Suprapubic skin (tissue), 4 donors: ENCODE measurements around the gene MGARP. TPM values are rescaled to one million over a fixed set of nuclear protein-coding genes. Genes with fewer than 3 reads are reported as not detected.

Experiments used
- DNase-seq, 2 donors: peaks; one replicate each; pipeline ENCODE4 v3.0.0-alpha.2; 2019; ENCODE audit warnings: low spot score in 2 of 2
- H3K27ac ChIP-seq: fragments of 200-600 bp; sonication (generic); one replicate; pipeline ENCODE4 v1.5.1; 2019
- H3K27me3 ChIP-seq: fragments of 200-600 bp; sonication (generic); one replicate; pipeline ENCODE4 v1.5.1; 2019
- H3K36me3 ChIP-seq: fragments of 200-600 bp; sonication (generic); one replicate; pipeline ENCODE4 v1.5.1; 2019
- H3K4me1 ChIP-seq: fragments of 200-600 bp; sonication (generic); one replicate; pipeline ENCODE4 v1.5.1; 2019
- H3K4me3 ChIP-seq: fragments of 200-600 bp; sonication (generic); one replicate; pipeline ENCODE4 v1.5.1; 2019; ENCODE audit warnings: mild to moderate bottlenecking
- H3K9me3 ChIP-seq: fragments of 200-600 bp; sonication (generic); one replicate; pipeline ENCODE4 v1.5.1; 2019
- CTCF ChIP-seq, 2 donors: fragments of 200-600 bp in 1 of 2; fragments of 450-650 bp in 1 of 2; sonication (generic) in 1 of 2; IDR thresholded peaks; one replicate each; pipeline ENCODE4 v1.5.1; 2016 to 2019; ENCODE audit warnings: antibody characterized with exemption in 2 of 2, mild to moderate bottlenecking in 1 of 2, moderate library complexity in 1 of 2
- EP300 ChIP-seq: sonication (generic); formaldehyde crosslinking; IDR thresholded peaks from one replicate; pipeline ENCODE4 v1.6.1; 2017; ENCODE audit warnings: antibody characterized with exemption
- POLR2A ChIP-seq, 2 donors: fragments of 450-650 bp; IDR thresholded peaks; one replicate each; pipeline ENCODE4 v1.6.1; 2017; ENCODE audit warnings: antibody characterized with exemption in 2 of 2, mild to moderate bottlenecking in 2 of 2, moderate library complexity in 2 of 2
- POLR2AphosphoS5 ChIP-seq, 3 donors: sonication (generic); formaldehyde crosslinking; IDR thresholded peaks; one replicate each; pipeline ENCODE4 v1.6.1; 2017; ENCODE audit warnings: antibody characterized with exemption in 3 of 3
- WGBS: methylation state at CpG from one replicate; pipeline ENCODE4 v1.1.5; 2018; 5-methylcytosine and 5-hydroxymethylcytosine counted together
- total RNA-seq, 4 donors: library from RNA; depleted of rRNA; stranded (reverse); fragments of >200 nt; gene quantifications; one replicate each; pipeline ENCODE4 v1.1.0, GENCODE V29; 2016

Gene MGARP
- total RNA-seq, 4 donors from 2014 or later = 0.36 to 0.60 TPM; not detected in 2

DNA sequence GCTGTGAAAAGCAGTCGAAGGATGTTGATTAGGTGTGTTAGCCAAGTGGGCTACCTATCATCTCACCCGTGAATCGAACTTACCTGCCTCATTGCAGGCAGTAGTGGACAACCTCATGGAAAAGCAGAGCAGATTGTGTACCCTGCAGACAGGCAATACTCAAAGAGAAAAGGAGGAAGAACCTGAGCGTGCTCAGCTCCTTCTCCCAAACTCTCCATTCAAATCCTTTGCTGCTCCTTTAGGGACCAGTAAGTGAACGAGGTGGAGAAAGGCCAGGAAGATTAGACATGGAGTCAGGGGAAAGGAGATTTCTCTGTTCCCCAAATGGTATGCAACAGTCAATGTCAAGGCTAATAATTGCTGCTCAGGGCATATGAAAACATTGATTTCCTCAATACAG is 57.8 kb downstream of the MGARP start:
- H3K36me3 ChIP-seq = no peaks in the 10 kb centered on the region
- no peak overlapping the region for H3K27ac ChIP-seq
- no peak for TF ChIP-seq POLR2A (IDR thresholded peaks at IDR 0.05)
- TF ChIP-seq EP300 = no peak
- no peak for TF ChIP-seq POLR2AphosphoS5 (IDR thresholded peaks at IDR 0.05)
- TF ChIP-seq CTCF (IDR thresholded peaks at IDR 0.05) = no peak
- 94% methylated on average over 5 of the region's 5 CpGs for WGBS
- H3K27me3 ChIP-seq = no peaks in the 10 kb centered on the region
- H3K9me3 ChIP-seq = no peaks in the 10 kb centered on the region
- no peak overlapping the region for H3K4me3 ChIP-seq
- DNase-seq = no peak
- H3K4me1 ChIP-seq = no peaks in the 10 kb centered on the region

- H3K9me3 ChIP-seq = no peaks in the 10 kb centered on the region
- TF ChIP-seq CTCF (IDR thresholded peaks at IDR 0.05) (no peak), POLR2A (IDR thresholded peaks at IDR 0.05) (no peak), POLR2AphosphoS5 (IDR thresholded peaks at IDR 0.05) (no peak)
- 86% methylated on average over 5 of the region's 5 CpGs for WGBS
These were observed 58.3 kb downstream of the MGARP start for GRCh38 chr4:139221687-139222086.

DNA sequence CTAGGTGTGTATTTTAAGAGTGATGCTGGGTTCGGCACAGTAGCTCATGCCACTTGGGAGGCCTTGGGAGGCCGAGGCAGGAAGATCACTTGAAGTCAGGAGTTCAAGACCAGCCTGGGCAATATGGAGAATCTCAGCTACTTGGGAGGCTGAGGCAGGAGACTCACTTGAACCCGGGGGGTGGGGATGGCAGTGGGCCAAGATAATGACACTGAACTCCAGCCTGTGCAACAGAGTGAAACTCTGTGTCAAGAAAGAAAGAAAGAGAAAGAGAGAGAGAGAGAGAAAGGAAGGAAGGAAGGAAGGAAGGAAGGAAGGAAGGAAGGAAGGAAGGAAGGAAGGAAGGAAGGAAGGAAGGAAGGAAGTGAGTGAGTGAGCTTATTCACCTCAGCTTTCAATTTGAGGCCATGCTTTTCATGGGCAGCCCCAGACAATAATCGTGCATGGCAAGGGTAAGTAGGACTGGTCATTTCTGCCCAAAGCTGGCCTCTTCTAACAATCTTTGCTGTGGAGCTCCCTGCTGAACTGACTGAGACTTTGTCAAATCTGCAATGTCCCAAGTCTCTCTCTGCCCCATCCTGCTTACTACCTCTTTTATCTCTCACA is 60.5 kb downstream of the MGARP start:
- TF ChIP-seq EP300 = no peak
- no peak for TF ChIP-seq POLR2AphosphoS5 (IDR thresholded peaks at IDR 0.05)
- TF ChIP-seq CTCF (IDR thresholded peaks at IDR 0.05) = no peak
- TF ChIP-seq POLR2A (IDR thresholded peaks at IDR 0.05) = no peak
- Histone ChIP-seq H3K27me3 (no peaks in the 10 kb centered on the region), H3K27ac (no peak overlapping the region), H3K4me3 (no peak overlapping the region), H3K36me3 (no peaks in the 10 kb centered on the region), H3K9me3 (no peaks in the 10 kb centered on the region), H3K4me1 (no peaks in the 10 kb centered on the region)
- DNase-seq = no peak
- WGBS = 86% methylated on average over 4 of the region's 4 CpGs

More at GRCh38 chr4:139221687-139222086, 58.3 kb downstream of the MGARP start:
- no peak for DNase-seq
- no peaks in the 10 kb centered on the region for H3K27me3 ChIP-seq
- H3K4me3 ChIP-seq = no peak overlapping the region
- no peaks in the 10 kb centered on the region for H3K4me1 ChIP-seq
- no peak overlapping the region for H3K27ac ChIP-seq
- H3K36me3 ChIP-seq = no peaks in the 10 kb centered on the region

Other genes starting within 250 kb of the MGARP start
- 10 to 100 TPM; 32.0 to 92.0 (median 48.5) TPM for gene ELF2, start 103.0 kb downstream of the MGARP start, total RNA-seq
- gene NAA15, start 21.3 kb upstream of the MGARP start, total RNA-seq = 10 to 100 TPM; 26.5 to 41.8 (median 27.8) TPM
- 10 to 100 TPM; 23.1 to 78.2 (median 54.5) TPM for gene NDUFC1, start 22.3 kb upstream of the MGARP start, total RNA-seq
- 10 to 100 TPM in 1 of 4 donors, 1 to 10 TPM in 3; 8.1 to 10.8 (median 9.2) TPM for gene RAB33B, start 173.9 kb upstream of the MGARP start, total RNA-seq